PC-9 (cell line): ENCODE results near the gene OR5A2.

ENCODE experiments used
- CTCF ChIP-seq: fragments of 200-600 bp; sonication (generic); conservative IDR thresholded peaks from 2 replicates; pipeline ENCODE4 v1.6.1; 2017; ENCODE audit warnings: mixed run types, antibody characterized with exemption, mild to moderate bottlenecking, moderate library complexity
- EZH2 ChIP-seq: fragments of 200-600 bp; sonication (generic); IDR thresholded peaks from 2 replicates; pipeline ENCODE4 v1.8.0; 2017; ENCODE audit warnings: antibody characterized with exemption, low read depth

- peak; percentile 94 for TF ChIP-seq CTCF
- no peak for TF ChIP-seq EZH2
Observed at GRCh38 chr11:59429924-59430516, 3.8 kb upstream of the OR5A2 start.
